Placental epithelial cell (primary cell): Measurements from ENCODE around the gene PABPC1L2B. TPM values are rescaled to one million over a fixed set of nuclear protein-coding genes. Genes with fewer than 3 reads are reported as not detected.

Experiments used
- total RNA-seq: library from RNA; depleted of rRNA; stranded (reverse); fragments of >200 nt; gene quantifications from 2 replicates; pipeline ENCODE4 v1.2.3, GENCODE V29; 2012

PABPC1L2B gene
- total RNA-seq, result not detected in 2 replicates

GRCh38 chrX:73002733-73003132, at the start of gene PABPC1L2B:
Gene PABPC1L2B, plus strand, starts transcription at chrX:73002939. Its CDS starts 704 bp downstream, at chrX:73003643.

Other genes starting within 250 kb of the PABPC1L2B start
- gene DMRTC1B, start 226.0 kb upstream of the PABPC1L2B start, total RNA-seq, result under 0.01 TPM in 1 of 2 replicates, not detected in the other
- gene FAM236B, start 220.3 kb upstream of the PABPC1L2B start, total RNA-seq, result not detected in 2 replicates
- not detected in 2 replicates for gene FAM236D, start 194.7 kb upstream of the PABPC1L2B start, total RNA-seq
- not detected in 2 replicates for gene FAM236C, start 90.3 kb upstream of the PABPC1L2B start, total RNA-seq
- gene FAM236A, start 64.7 kb upstream of the PABPC1L2B start, total RNA-seq, result not detected in 2 replicates
- gene DMRTC1, start 59.1 kb upstream of the PABPC1L2B start, total RNA-seq, result not detected in 2 replicates
- not detected in 2 replicates for gene PABPC1L2A, start 76.6 kb downstream of the PABPC1L2B start, total RNA-seq
- gene NAP1L2, start 211.9 kb downstream of the PABPC1L2B start, total RNA-seq, result under 0.01 TPM in 1 of 2 replicates, not detected in the other